H9 (cell line): ENCODE measurements around the gene FCRL6. TPM values are rescaled to one million over a fixed set of nuclear protein-coding genes. Genes with fewer than 3 reads are reported as not detected.

Source experiments
- DNase-seq: peaks from one replicate; pipeline ENCODE4 v3.0.0-alpha.2; 2017
- H2AFZ ChIP-seq: one replicate; pipeline ENCODE4 v1.6.1; 2013; ENCODE audit warnings: mild to moderate bottlenecking, low read length, control low read depth, moderate library complexity
- H2AK5ac ChIP-seq: 2 replicates; pipeline ENCODE4 v1.6.1; 2013; ENCODE audit warnings: low read length, control low read depth, mixed read lengths; ENCODE audit not compliant: insufficient read length
- H2BK120ac ChIP-seq: one replicate; pipeline ENCODE4 v1.6.1; 2013; ENCODE audit warnings: low read depth, mild to moderate bottlenecking, low read length, control low read depth, inconsistent platforms; ENCODE audit not compliant: poor library complexity, severe bottlenecking
- H2BK12ac ChIP-seq: 2 replicates; pipeline ENCODE4 v1.6.1; 2013; ENCODE audit warnings: low read length, control low read depth, mixed read lengths, low read depth; ENCODE audit not compliant: insufficient read length
- H2BK15ac ChIP-seq: 2 replicates; pipeline ENCODE4 v1.6.1; 2013; ENCODE audit warnings: low read depth, low read length, control low read depth
- H2BK20ac ChIP-seq: one replicate; pipeline ENCODE4 v1.6.1; 2013; ENCODE audit warnings: low read depth, mild to moderate bottlenecking, low read length, control low read depth, inconsistent platforms; ENCODE audit not compliant: poor library complexity, severe bottlenecking
- H2BK5ac ChIP-seq: 2 replicates; pipeline ENCODE4 v1.6.1; 2013; ENCODE audit warnings: low read length, control low read depth, mixed read lengths; ENCODE audit not compliant: insufficient read length
- H3K14ac ChIP-seq: 2 replicates; pipeline ENCODE4 v1.6.1; 2013; ENCODE audit warnings: low read length, control low read depth; ENCODE audit not compliant: insufficient read depth
- H3K18ac ChIP-seq: 2 replicates; pipeline ENCODE4 v1.6.1; 2013; ENCODE audit warnings: low read depth, mild to moderate bottlenecking, mixed read lengths, low read length, control low read depth; ENCODE audit not compliant: insufficient read length
- H3K23ac ChIP-seq: 2 replicates; pipeline ENCODE4 v1.6.1; 2013; ENCODE audit warnings: low read length, control low read depth, mixed read lengths, low read depth; ENCODE audit not compliant: insufficient read length
- H3K23me2 ChIP-seq: 2 replicates; pipeline ENCODE4 v1.6.1; 2013; ENCODE audit warnings: low read depth, mild to moderate bottlenecking, mixed read lengths, low read length, control low read depth; ENCODE audit not compliant: insufficient read length, poor library complexity, severe bottlenecking
- H3K27ac ChIP-seq: 2 replicates; pipeline ENCODE4 v1.5.1; 2013; ENCODE audit warnings: low read length, control low read depth, mixed read lengths, low read depth; ENCODE audit not compliant: insufficient read length
- H3K27me3 ChIP-seq: 2 replicates; pipeline ENCODE4 v1.6.1; 2013; ENCODE audit warnings: low read length, control low read depth, inconsistent platforms; ENCODE audit not compliant: insufficient read depth
- H3K4ac ChIP-seq: 2 replicates; pipeline ENCODE4 v1.6.1; 2013; ENCODE audit warnings: low read depth, mild to moderate bottlenecking, control low read depth, inconsistent platforms, low read length, moderate library complexity
- H3K4me1 ChIP-seq: 2 replicates; pipeline ENCODE4 v1.6.1; 2013; ENCODE audit warnings: low read length, control low read depth, inconsistent platforms; ENCODE audit not compliant: insufficient read depth
- H3K4me2 ChIP-seq: 2 replicates; pipeline ENCODE4 v1.6.1; 2013; ENCODE audit warnings: low read length, control low read depth, mixed read lengths; ENCODE audit not compliant: insufficient read length, insufficient read depth
- H3K56ac ChIP-seq: 2 replicates; pipeline ENCODE4 v1.6.1; 2013; ENCODE audit warnings: low read depth, mild to moderate bottlenecking, mixed read lengths, low read length, control low read depth; ENCODE audit not compliant: insufficient read length
- H3K79me1 ChIP-seq: 2 replicates; pipeline ENCODE4 v1.6.1; 2013; ENCODE audit warnings: low read depth, mild to moderate bottlenecking, moderate library complexity, low read length, control low read depth, inconsistent platforms; ENCODE audit not compliant: insufficient read depth, poor library complexity, severe bottlenecking
- H3K79me2 ChIP-seq: 2 replicates; pipeline ENCODE4 v1.6.1; 2013; ENCODE audit warnings: low read length, control low read depth, inconsistent platforms; ENCODE audit not compliant: insufficient read depth
- H3K9ac ChIP-seq: 2 replicates; pipeline ENCODE4 v1.6.1; 2013; ENCODE audit warnings: low read length, control low read depth, mixed read lengths; ENCODE audit not compliant: insufficient read length; ENCODE audit errors: extremely low read depth
- H3K9me3 ChIP-seq: one replicate; pipeline ENCODE4 v1.6.1; 2013; ENCODE audit warnings: low read depth, low read length, inconsistent platforms; ENCODE audit not compliant: control insufficient read depth
- H3T11ph ChIP-seq: one replicate; pipeline ENCODE4 v1.6.1; 2013; ENCODE audit warnings: mild to moderate bottlenecking, low read length, control low read depth, inconsistent platforms
- H4K20me1 ChIP-seq: one replicate; pipeline ENCODE4 v1.6.1; 2013; ENCODE audit not compliant: control insufficient read depth, insufficient read length, insufficient read depth
- H4K5ac ChIP-seq: 2 replicates; pipeline ENCODE4 v1.6.1; 2013; ENCODE audit warnings: low read depth, mild to moderate bottlenecking, mixed read lengths, low read length, control low read depth; ENCODE audit not compliant: insufficient read length
- H4K8ac ChIP-seq: replicated peaks from 2 replicates; pipeline ENCODE4 v1.6.1; 2013; ENCODE audit warnings: low read length, control low read depth, mixed read lengths, low read depth; ENCODE audit not compliant: insufficient read length
- H4K91ac ChIP-seq: 2 replicates; pipeline ENCODE4 v1.6.1; 2013; ENCODE audit warnings: low read depth, mild to moderate bottlenecking, moderate library complexity, mixed read lengths, low read length, control low read depth; ENCODE audit not compliant: insufficient read length
- H3K27ac Mint-ChIP-seq, 3 experiments: 2 replicates in 2 of 3; 3 replicates in 1 of 3; pipeline ENCODE4 v1.8.0; 2020 to 2021; ENCODE audit warnings: mixed read lengths in 3 of 3, mild to moderate bottlenecking in 1 of 3, moderate library complexity in 1 of 3
- H3K27me3 Mint-ChIP-seq: 2 replicates; pipeline ENCODE4 v1.8.0; 2021; ENCODE audit warnings: low read depth, mild to moderate bottlenecking, moderate library complexity, mixed read lengths
- H3K36me3 Mint-ChIP-seq, 3 experiments: 2 replicates in 2 of 3; 3 replicates in 1 of 3; pipeline ENCODE4 v1.8.0; 2020 to 2021; ENCODE audit warnings: low read depth in 3 of 3, mixed read lengths in 3 of 3; ENCODE audit not compliant: insufficient read depth in 1 of 3
- H3K4me1 Mint-ChIP-seq, 2 experiments: 2 replicates each; pipeline ENCODE4 v1.8.0; 2020; ENCODE audit warnings: mixed read lengths in 2 of 2
- H3K4me3 Mint-ChIP-seq, 2 experiments: 2 replicates in 1 of 2; 3 replicates in 1 of 2; pipeline ENCODE4 v1.8.0; 2020 to 2021; ENCODE audit warnings: mild to moderate bottlenecking in 2 of 2, mixed read lengths in 2 of 2, moderate library complexity in 1 of 2
- H3K9me3 Mint-ChIP-seq, 2 experiments: 2 replicates in 1 of 2; 3 replicates in 1 of 2; pipeline ENCODE4 v1.8.0; 2020; ENCODE audit warnings: mild to moderate bottlenecking in 2 of 2, mixed read lengths in 2 of 2, moderate library complexity in 1 of 2
- WGBS: extraction: QIAGEN DNeasy Blood & Tissue Kit; methylation state at CpG from one replicate; pipeline ENCODE4 v1.1.7; 2013; ENCODE audit warnings: missing lambda C conversion rate, low lambda C conversion rate, mixed read lengths; ENCODE audit not compliant: insufficient read length; ENCODE audit errors: extremely low coverage; 5-methylcytosine and 5-hydroxymethylcytosine counted together
- total RNA-seq: library from RNA; stranded (reverse); gene quantifications from 2 replicates; pipeline ENCODE4 v1.2.1, GENCODE V29; 2021
- TF ChIP-seq, protein P1 (sequence below): fragments of 200-600 bp; sonication (generic); conservative IDR thresholded peaks from 3 replicates; pipeline ENCODE4 v1.8.0; 2021; ENCODE audit warnings: antibody characterized with exemption, mild to moderate bottlenecking

The FCRL6 gene
- total RNA-seq, 1 experiment from 2014 or later = not detected

DNA sequence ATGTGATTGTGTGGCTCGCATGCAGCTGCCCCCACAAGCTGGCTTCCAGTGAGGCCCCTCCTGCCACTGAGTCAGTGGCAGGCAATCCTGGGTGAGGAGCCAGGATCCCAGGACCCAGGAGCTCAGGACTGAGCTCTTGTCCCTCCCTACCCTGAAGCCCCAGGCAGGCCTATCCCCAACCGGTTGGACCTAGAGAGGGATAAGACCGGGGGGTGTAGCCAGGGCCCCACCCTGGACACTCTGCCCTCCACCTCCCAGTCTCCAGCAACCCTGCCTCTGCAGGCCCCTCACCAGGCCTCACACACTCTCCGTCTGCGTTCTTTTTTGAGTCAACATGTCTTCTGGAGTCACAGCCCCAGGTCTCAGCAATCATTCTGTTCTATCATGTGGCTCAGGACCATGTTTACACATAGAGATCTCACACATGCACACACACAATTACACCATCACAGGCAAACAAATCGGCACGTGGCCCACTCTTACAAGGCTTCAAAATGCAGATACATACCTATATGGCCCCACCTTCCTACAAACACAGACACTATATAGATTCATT is 57.7 kb downstream of the FCRL6 start:
- no peaks in the 10 kb centered on the region for H3K4me1 ChIP-seq
- no peak overlapping the region for H3K14ac ChIP-seq
- no peak overlapping the region for H4K91ac ChIP-seq
- no peaks in the 10 kb centered on the region for H3K9me3 ChIP-seq
- H2BK12ac ChIP-seq = no peak overlapping the region
- Mint-ChIP-seq H3K9me3 (no peaks in the 10 kb centered on the region), H3K4me3 (no peak overlapping the region), H3K27ac (no peak overlapping the region), H3K4me1 (peaks cover 8 to 13% of the 10 kb centered on the region in 2 experiments), H3K27me3 (peaks cover 47% of the 10 kb centered on the region), H3K36me3 (no peaks in the 10 kb centered on the region)
- no peak overlapping the region for H4K8ac ChIP-seq
- WGBS = no CpG with 5 or more reads among the region's 7 CpGs
- TF ChIP-seq, protein P1, sequence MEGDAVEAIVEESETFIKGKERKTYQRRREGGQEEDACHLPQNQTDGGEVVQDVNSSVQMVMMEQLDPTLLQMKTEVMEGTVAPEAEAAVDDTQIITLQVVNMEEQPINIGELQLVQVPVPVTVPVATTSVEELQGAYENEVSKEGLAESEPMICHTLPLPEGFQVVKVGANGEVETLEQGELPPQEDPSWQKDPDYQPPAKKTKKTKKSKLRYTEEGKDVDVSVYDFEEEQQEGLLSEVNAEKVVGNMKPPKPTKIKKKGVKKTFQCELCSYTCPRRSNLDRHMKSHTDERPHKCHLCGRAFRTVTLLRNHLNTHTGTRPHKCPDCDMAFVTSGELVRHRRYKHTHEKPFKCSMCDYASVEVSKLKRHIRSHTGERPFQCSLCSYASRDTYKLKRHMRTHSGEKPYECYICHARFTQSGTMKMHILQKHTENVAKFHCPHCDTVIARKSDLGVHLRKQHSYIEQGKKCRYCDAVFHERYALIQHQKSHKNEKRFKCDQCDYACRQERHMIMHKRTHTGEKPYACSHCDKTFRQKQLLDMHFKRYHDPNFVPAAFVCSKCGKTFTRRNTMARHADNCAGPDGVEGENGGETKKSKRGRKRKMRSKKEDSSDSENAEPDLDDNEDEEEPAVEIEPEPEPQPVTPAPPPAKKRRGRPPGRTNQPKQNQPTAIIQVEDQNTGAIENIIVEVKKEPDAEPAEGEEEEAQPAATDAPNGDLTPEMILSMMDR = no peak
- no peak overlapping the region for H2BK20ac ChIP-seq
- H4K5ac ChIP-seq = no peak overlapping the region
- H3K27ac ChIP-seq = no peak overlapping the region
- H3K23me2 ChIP-seq = peaks cover under 1% of the 10 kb centered on the region
- no peaks in the 10 kb centered on the region for H3K79me2 ChIP-seq
- H2AFZ ChIP-seq = no peak overlapping the region
- H2BK5ac ChIP-seq = no peak overlapping the region
- no peak overlapping the region for H3K4ac ChIP-seq
- no peaks in the 10 kb centered on the region for H3K79me1 ChIP-seq
- no peak overlapping the region for H3K23ac ChIP-seq
- no peak for DNase-seq
- no peak overlapping the region for H3K4me2 ChIP-seq
- H3K18ac ChIP-seq = no peak overlapping the region
- no peak overlapping the region for H2BK120ac ChIP-seq
- H3T11ph ChIP-seq = no peak overlapping the region
- H2BK15ac ChIP-seq = no peak overlapping the region
- H4K20me1 ChIP-seq = peaks cover 2% of the 10 kb centered on the region
- no peak overlapping the region for H3K9ac ChIP-seq
- no peak overlapping the region for H3K56ac ChIP-seq
- H2AK5ac ChIP-seq = no peak overlapping the region
- H3K27me3 ChIP-seq = peaks cover 5% of the 10 kb centered on the region; the same call in 1 of the 2 replicates
